HG03354 (cell line): Measurements from ENCODE around the gene FAHD2B.
"Not testable (repeated sequence)": the region's sequence is repeated elsewhere in the genome, so short reads cannot be mapped to it uniquely, and the experiment has no call there.

Source experiments
- ATAC-seq: cut with Tn5 transposase; IDR thresholded peaks from one replicate; pipeline ENCODE4 v1.9.1; 2021; ENCODE audit warnings: mild to moderate bottlenecking; ENCODE audit not compliant: unreplicated experiment, poor library complexity, severe bottlenecking

The FAHD2B gene

DNA sequence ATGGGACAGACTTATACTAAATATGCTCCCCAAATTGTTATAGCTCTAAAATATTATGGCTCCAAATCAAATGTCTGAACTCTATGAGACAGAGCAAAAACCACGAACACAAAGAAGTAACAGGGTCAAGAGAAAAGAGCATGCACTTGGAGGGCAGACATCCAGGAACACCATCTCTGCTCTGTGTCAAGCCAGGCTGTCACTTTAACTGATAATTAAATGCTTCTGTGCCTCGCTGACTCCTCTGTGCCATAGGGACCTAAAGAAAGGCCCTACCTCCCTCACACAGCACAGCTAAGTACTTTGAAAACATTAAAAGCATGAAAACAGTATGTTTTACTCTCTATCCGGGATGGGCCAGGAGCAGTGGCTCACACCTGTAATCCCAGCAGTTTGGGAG, 23.8 kb downstream of the FAHD2B start:
- ATAC-seq, result not testable (repeated sequence)

DNA sequence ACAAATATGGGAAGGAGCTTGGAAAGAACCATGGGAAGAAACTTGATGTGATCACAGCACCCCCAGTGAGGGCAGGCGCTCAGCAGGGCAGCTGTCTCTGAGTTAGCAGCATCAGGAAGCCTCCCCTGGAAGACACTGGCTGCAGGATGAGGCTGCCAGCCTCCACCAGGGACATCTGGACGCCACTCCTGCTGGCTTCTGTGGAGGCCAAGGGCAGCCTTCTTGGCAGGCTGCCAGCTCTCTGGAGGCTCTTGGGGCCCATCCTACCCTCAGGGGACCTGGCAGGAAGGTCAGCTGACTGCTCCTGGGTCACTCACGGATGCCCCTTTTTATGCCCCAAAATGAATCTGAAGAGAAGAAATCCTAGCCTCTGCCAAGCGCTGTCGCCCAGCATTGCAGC, 26.0 kb downstream of the FAHD2B start:
- not testable (repeated sequence) for ATAC-seq

DNA sequence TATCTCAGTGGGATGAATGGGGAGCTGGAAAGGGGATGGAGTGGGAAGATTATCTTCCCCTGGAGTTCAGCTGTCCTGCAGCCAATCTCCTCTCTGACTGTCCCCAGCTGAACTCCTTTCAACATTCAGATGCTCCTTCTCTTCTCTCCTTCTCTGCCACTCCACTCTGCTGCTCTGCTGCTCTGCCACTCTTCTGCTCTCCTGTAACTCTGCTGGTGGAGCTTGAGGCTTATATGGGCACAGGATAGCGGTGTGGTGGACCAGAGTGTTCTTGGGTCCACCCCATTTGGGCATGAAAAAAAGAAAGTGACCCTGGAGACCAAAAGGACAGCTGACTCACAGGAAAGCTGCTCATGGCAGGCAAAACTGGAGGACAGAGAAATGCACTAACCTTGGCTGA, 26.6 kb downstream of the FAHD2B start:
- no peak for ATAC-seq

DNA sequence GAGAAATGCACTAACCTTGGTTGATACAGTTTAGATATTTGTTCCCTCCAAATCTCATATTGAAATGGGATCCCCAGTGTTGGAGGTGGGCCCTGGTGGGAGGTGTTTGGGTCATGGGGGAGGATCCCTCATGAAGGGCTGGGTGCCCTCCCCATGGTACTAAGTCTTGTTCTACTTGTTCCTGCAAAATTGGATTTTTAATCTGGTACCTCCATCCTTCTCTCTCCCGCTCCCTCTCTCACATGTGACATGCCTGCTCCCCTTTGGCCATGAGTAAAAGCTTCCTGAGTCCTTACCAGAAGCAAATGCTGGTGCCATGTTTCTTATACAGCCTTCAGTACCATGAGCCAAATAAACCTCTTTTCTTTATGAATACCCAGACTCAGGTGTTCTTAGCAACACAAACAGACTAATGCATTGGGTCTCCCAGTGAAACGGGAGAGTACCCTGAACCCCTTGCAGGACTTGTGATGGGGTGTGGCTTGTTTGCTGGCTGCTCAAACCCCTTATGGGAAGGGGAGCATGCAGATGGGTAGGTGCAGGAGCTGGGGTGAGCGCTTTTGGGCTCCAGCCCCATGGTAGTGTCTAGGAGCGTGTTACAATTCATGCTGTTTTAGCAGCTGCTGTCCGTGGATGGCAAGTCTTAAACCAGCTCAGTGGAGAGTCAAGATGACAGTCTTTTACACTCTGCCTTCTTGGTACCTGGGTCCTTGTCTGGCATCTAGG, 27.2 kb downstream of the FAHD2B start:
- no peak for ATAC-seq

DNA sequence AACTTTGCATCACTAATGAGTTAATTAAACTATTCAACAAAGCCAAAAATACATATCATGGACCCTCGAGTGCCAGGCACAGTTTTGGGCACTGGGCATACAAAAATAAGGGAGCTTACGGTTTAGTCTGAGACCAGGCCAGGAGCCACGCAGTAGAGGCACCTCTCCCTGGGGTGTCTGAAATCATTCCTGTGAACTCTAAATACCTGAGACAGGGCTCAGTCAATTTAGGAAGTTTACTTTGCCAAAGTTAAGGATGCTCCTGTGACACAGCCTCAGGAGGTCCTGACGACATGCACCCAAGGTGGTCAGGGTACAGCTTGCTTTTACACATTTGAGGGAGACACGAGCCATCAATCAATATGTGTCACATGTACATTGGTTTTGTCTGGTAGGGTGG, 28.7 kb downstream of the FAHD2B start:
- ATAC-seq, result not testable (repeated sequence)

GRCh38 chr2:97062020-97062419, 32.7 kb downstream of the FAHD2B start:
- ATAC-seq, result not testable (repeated sequence)

- ATAC-seq, result not testable (repeated sequence)
These were observed 34.9 kb downstream of the FAHD2B start for GRCh38 chr2:97059782-97060181.

GRCh38 chr2:97056150-97056549, 38.5 kb downstream of the FAHD2B start:
- not testable (repeated sequence) for ATAC-seq

- ATAC-seq, result not testable (repeated sequence)
These were observed 44.6 kb downstream of the FAHD2B start for GRCh38 chr2:97050032-97050431.

DNA sequence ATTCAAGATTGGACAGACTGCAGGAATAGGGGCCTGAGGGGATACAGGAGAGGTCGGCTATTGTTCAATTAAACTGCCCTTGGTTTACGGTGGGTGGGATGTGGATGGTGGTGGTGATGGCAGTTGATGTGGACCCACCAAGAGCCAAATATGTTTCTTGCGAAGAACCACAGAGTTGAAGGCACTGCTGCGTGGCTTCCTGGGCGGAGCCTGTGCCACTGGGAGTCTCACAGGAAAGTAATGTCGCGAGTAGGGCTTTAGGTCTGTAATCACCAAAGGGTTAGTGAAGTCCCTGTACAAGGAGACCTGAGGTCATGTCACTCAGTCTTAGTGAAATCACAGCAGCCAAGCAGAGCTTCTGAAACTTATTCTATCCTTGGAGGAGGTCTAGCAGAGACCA, 46.2 kb downstream of the FAHD2B start:
- not testable (repeated sequence) for ATAC-seq

DNA sequence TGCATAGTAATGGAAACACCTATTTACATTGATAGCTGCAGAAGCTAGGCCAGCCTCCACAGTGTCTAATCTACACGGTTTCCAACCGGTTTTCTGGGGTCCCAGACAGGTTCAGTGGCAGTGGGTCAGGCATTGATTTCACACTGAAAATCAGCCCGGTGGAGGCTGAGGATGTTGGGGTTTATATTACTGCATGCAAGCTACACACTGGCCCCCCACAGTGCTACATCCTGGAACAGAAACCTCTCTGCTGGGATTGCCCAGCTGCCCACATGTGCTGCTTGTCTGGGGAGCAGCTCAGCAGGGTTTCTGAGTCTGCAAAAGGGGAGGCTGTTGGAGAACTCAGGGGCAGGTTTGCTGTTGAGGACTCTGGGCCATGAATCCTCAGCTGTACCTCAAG, 48.0 kb downstream of the FAHD2B start:
- ATAC-seq, result not testable (repeated sequence)

GRCh38 chr2:97045895-97046499, 48.7 kb downstream of the FAHD2B start:
- not testable (repeated sequence) for ATAC-seq
